GM13976 (cell line): ENCODE measurements around the gene GDPD5.

Experiments used
- DNase-seq: peaks from one replicate; pipeline ENCODE4 v3.0.0; 2012; ENCODE audit warnings: low spot score
- in situ Hi-C: fragments of 300-500 bp; cut with MboI; formaldehyde crosslinking; loops from one replicate; pipeline ENCODE4 v1.12.0; 2022; ENCODE audit warnings: low sequenced_read_pairs, mixed read lengths, inconsistent platforms; ENCODE audit not compliant: unreplicated experiment
- TF ChIP-seq, protein P1 (sequence below): IDR thresholded peaks from 2 replicates; pipeline ENCODE4 v1.5.1; 2012; ENCODE audit warnings: borderline replicate concordance, mild to moderate bottlenecking; ENCODE audit not compliant: insufficient read depth; ENCODE audit errors: extremely low read depth, missing control alignments, control extremely low read depth

The GDPD5 gene

DNA sequence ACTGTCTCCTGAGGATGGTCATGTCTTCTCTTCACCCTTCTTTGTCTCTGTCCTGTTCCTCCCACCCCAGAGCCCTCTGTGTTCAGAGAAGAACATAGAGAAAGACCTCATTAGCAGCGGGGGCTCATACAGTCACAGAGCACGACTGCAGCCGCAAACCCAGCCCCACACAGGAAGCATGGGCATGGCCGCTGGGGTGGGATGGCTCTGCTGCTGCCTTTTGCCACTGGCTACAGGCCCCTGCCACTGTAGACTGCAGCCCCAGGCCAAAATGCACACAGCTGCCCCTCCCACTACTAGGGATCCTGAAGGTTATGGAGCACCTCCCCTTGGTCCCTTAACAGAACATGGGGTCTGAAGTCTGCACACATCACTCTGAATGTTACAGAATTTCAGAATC, 57.9 kb downstream of the GDPD5 start:
- in situ Hi-C loops: no loop called here
- TF ChIP-seq, protein P1, sequence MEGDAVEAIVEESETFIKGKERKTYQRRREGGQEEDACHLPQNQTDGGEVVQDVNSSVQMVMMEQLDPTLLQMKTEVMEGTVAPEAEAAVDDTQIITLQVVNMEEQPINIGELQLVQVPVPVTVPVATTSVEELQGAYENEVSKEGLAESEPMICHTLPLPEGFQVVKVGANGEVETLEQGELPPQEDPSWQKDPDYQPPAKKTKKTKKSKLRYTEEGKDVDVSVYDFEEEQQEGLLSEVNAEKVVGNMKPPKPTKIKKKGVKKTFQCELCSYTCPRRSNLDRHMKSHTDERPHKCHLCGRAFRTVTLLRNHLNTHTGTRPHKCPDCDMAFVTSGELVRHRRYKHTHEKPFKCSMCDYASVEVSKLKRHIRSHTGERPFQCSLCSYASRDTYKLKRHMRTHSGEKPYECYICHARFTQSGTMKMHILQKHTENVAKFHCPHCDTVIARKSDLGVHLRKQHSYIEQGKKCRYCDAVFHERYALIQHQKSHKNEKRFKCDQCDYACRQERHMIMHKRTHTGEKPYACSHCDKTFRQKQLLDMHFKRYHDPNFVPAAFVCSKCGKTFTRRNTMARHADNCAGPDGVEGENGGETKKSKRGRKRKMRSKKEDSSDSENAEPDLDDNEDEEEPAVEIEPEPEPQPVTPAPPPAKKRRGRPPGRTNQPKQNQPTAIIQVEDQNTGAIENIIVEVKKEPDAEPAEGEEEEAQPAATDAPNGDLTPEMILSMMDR: no peak
- no peak for DNase-seq

DNA sequence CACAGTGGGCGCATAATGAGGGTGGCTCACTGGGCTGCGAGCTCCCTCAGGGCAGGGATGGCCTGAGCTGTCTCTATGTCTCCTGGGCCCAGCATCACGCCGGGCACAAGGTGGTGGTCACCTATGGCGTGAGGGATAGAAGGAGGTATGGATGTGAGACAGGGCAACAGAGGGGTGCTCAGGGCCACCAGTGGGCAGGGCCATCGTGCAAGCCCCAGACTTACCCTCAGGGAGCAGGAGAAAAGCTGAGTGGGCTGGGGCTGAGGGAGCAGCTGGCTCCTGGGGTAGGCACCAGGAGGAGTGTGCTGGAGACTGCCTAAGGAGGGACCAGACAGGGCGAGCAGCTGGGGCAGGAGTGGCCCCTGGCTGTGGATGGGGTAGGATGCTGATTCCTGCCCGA, 58.4 kb downstream of the GDPD5 start:
- TF ChIP-seq, protein P1: no peak
- DNase-seq: no peak
- in situ Hi-C loops: no loop called here

DNA sequence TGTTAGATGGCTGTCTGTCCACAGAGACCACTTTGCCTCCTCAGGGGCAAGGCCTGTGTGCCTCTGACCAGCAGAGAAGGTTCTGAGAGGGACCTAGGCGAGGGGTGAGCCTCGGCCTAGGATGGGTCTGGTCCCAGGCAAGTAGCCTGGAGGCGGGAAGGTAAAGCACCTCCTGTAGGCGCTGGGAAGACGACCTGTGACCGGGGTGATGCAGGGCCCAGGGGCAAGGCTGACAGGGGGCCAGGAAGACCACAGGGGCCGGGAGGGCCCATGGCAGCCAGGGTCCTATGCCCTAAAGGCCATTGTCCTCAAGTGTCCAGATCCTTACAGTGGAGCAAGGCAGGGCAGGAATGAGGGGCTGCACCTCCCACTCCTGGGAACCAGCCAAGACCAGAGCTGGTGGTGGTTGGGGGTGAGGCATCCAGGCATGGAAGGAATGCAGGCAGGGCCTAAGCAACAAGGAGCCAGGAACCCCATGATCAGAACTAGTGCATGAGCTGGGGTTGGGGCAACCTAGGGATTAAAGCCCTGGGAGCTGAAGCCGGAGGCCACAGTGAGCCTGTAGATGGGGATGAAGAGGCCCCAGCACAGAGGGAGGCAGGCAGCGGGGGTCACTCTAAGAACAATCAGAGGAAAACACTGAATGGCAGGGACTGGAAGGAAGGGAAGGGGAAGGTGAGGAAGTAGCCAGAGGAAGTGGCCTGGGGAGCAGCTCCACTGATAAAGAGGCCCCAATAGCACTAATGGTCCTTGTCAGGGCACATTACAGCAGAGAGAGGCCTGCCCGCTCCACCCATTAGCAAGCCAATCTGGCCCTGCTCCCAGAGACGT, 59.8 kb downstream of the GDPD5 start:
- no peak for DNase-seq
- TF ChIP-seq, protein P1: no peak
- in situ Hi-C loops: no loop called here

DNA sequence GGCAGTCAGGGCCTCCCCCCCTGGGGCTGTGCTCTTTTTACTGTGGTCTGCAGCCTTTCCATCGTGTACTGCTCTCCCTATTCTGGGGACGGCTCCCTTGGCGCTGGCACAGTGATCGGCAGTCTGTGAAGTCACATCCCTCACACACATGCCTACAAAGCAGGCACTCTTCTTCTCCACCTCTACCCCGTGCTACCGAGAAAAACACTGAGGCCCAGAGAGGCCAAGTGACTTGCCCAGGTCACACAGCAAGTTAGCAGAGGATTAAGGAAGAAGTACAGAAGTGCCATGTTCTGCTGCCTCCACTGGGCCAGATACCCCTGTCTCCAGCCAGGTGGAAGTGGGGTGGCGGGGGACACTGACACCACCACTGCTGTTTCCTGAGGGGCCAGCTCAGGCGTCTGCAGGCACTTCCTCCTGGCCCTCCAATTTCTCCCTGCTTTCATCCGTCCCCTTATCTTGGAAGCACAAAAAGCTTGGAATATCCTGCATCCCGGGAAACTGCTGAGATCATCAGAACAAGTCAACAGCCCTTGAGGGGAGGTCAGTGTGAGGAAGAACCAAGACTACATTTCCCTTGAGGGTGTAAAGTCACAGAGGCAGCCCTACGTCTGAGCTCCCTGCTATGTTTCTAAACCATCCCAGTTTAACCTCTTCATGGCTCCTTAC, 62.5 kb downstream of the GDPD5 start:
- no peak for DNase-seq
- in situ Hi-C loops: no loop called here
- TF ChIP-seq, protein P1: no peak

DNA sequence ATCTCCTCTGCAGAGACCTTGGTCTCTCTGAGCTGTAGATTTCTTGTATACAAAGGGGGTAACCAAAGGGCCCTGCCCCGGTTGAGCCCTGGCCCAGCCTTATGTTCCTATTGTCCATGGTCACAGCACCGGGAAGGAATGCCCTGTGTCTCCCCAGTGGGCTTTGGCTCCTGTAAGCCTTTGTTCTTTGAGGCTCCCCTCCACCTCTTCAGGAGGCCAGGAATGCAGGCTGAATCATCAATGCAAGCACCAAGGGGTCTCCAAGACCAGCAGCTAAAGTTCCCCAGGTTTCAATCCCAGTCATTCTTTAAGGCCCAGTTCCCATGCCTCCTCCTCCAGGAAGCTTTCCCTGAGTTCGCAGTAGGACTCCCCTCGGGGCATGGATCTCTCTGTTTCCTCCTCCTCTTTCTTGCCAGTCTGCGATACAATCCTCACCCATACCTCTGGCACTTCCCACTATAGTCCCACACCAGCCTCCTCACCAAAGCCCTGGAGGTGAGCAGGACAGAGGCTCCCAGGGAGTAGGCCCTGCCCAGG, 63.6 kb downstream of the GDPD5 start:
- TF ChIP-seq, protein P1: no peak
- in situ Hi-C loops: no loop called here
- DNase-seq: no peak

DNA sequence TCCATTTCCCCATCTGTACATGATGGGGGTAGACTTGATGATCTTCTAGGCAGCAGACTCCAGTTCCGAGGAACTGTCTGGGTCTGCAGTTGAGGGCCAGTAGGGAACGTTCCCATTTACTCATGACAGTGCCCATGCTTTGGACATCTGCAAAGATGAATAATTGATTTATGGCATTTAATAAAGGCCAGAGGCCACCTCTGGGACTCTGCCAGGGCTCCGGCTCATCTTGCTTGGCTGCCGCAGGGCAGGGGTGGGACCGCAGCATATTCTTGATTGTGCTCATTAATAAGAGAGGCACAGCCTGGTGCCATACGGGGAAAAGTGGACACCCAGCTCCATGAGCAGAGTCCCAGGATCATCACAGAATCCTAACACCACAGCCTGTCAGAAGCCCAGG, 64.6 kb downstream of the GDPD5 start:
- DNase-seq: no peak
- TF ChIP-seq, protein P1: no peak
- in situ Hi-C loops: no loop called here
